AG04449 (cell line): ENCODE results near the gene FER1L5.
A peak's percentile ranks its signal among the peaks of the same experiment; 100 is the strongest.

ENCODE experiments used
- CTCF ChIA-PET: fragments of 350-600 bp; formaldehyde crosslinking; extraction: SDS; loops from one replicate; lab custom pipeline; 2021; ENCODE audit warnings: antibody characterized with exemption; lab: Yijun Ruan, JAX
- POLR2A ChIA-PET: fragments of 400-600, 350-600 bp; formaldehyde crosslinking; extraction: SDS; loops from one replicate; lab custom pipeline; 2020; ENCODE audit warnings: antibody characterized with exemption, inconsistent platforms; lab: Yijun Ruan, JAX
- DNase-seq: peaks from one replicate; pipeline ENCODE4 v3.0.0-alpha.2; 2010; ENCODE audit warnings: low read depth, low spot score
- H3K4me3 ChIP-seq: 2 replicates; pipeline ENCODE4 v1.5.1; 2011; ENCODE audit warnings: low read depth, mild to moderate bottlenecking, control low read depth, low read length
- CTCF ChIP-seq: IDR thresholded peaks from one replicate; pipeline ENCODE4 v1.5.1; 2011; ENCODE audit warnings: mild to moderate bottlenecking, moderate library complexity, low read length, control low read depth, inconsistent platforms; ENCODE audit not compliant: insufficient read depth; ENCODE audit errors: missing control alignments

FER1L5 gene

GRCh38 chr2:96626553-96626942, 16.0 kb upstream of the FER1L5 start:
- POLR2A ChIA-PET = no interaction called here
- TF ChIP-seq CTCF = no peak
- no peak overlapping the region for H3K4me3 ChIP-seq
- DNase-seq = no peak
- CTCF ChIA-PET = interaction anchor here (0.8 to 1.6 kb wide), 2 partner anchors 135 to 136 kb away, joined by 3 read pairs; partner anchors contain the start of gene CNNM4

DNA sequence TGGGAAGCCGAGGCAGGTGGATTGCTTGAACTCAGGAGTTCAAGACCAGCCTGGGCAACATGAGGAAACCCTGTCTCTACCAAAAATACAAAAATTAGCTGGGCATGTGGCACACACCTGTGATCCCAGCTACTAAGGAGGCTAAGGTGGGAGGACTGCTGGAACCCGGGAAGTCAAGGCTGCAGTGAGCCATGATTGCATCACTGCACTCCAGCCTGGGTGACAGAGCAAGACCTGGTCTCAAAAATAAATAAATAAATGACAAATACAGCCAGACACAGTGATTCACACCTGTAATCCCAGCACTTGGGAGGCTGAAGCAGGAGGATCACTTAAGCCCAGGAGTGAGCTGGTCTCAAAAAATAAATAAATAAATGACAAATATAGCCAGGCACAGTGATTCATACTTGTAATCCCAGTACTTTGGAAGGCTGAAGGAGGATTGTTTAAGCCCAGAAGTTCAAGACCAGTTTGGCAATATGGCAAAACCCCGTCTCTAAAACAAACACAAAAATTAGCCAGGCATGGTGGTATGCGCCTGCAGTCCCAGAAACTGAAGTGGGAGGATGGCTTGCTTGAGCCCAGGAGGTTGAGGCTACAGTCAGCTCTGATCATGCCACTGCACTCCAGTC, 10.6 kb upstream of the FER1L5 start:
- ChIA-PET CTCF (interaction anchor here (1.1 kb wide), 1 partner anchor 32 kb away, joined by 3 read pairs; no protein-coding TSS in a partner anchor), POLR2A (no interaction called here)
- DNase-seq = no peak
- no peak overlapping the region for H3K4me3 ChIP-seq
- no peak for TF ChIP-seq CTCF

GRCh38 chr2:96633641-96634040, 8.9 kb upstream of the FER1L5 start:
- TF ChIP-seq CTCF = no peak
- ChIA-PET POLR2A (no interaction called here), CTCF (interaction anchor here (1.1 kb wide), 1 partner anchor 305 kb away, joined by 3 read pairs; no protein-coding TSS in a partner anchor)
- no peak overlapping the region for H3K4me3 ChIP-seq
- DNase-seq = no peak

- ChIA-PET POLR2A (interaction anchor here (1.3 to 1.9 kb wide), 2 partner anchors 28 to 124 kb away, joined by 4 to 13 read pairs; partner anchors contain the start of gene CNNM4), CTCF (interaction anchor here (0.7 to 2.2 kb wide), 4 partner anchors 28 to 164 kb away, joined by 3 to 6 read pairs (median 4); no protein-coding TSS in a partner anchor)
- DNase-seq = no peak
- H3K4me3 ChIP-seq = peak overlapping the region; percentile 77
- no peak for TF ChIP-seq CTCF
Observed at GRCh38 chr2:96636551-96637171, 5.9 kb upstream of the FER1L5 start.

- no peak for TF ChIP-seq CTCF
- POLR2A ChIA-PET = interaction anchor here (0.8 to 1.9 kb wide), 3 partner anchors 11 to 123 kb away, joined by 3 to 13 read pairs (median 4); partner anchors contain the start of gene CNNM4
- peak overlapping the region; percentile 77 for H3K4me3 ChIP-seq
- DNase-seq = no peak
- CTCF ChIA-PET = interaction anchor here (0.9 to 2.2 kb wide), 3 partner anchors 124 to 163 kb away, joined by 3 to 6 read pairs (median 4); no protein-coding TSS in a partner anchor
Observed at GRCh38 chr2:96637385-96638143, 5.0 kb upstream of the FER1L5 start.
